WERI-Rb-1 (cell line): ENCODE measurements around the gene GUCY1B1.

Experiments
- DNase-seq: peaks from one replicate; pipeline ENCODE4 v3.0.0-alpha.2; 2020
- H3K27ac ChIP-seq: fragments of 250-450 bp; sonication (Bioruptor Pico); 2 replicates; pipeline ENCODE4 v1.5.1; 2020; ENCODE audit warnings: mild to moderate bottlenecking, moderate library complexity
- H3K27me3 ChIP-seq: fragments of 250-450 bp; sonication (Bioruptor Pico); 2 replicates; pipeline ENCODE4 v1.5.1; 2021; ENCODE audit warnings: mild to moderate bottlenecking, low read depth, moderate library complexity; ENCODE audit not compliant: insufficient read depth, severe bottlenecking
- H3K36me3 ChIP-seq: fragments of 250-450 bp; sonication (Bioruptor Pico); 2 replicates; pipeline ENCODE4 v1.5.1; 2020; ENCODE audit warnings: mild to moderate bottlenecking, moderate library complexity
- H3K4me3 ChIP-seq: 2 replicates; pipeline ENCODE4 v1.5.1; 2011; ENCODE audit warnings: low read depth, mild to moderate bottlenecking, control low read depth, low read length
- H3K9me3 ChIP-seq: fragments of 250-450 bp; sonication (Bioruptor Pico); 2 replicates; pipeline ENCODE4 v1.5.1; 2021; ENCODE audit warnings: mild to moderate bottlenecking, moderate library complexity; ENCODE audit not compliant: severe bottlenecking
- TF ChIP-seq, protein P1 (sequence below): IDR thresholded peaks from 2 replicates; pipeline ENCODE4 v1.5.1; 2011; ENCODE audit warnings: low read depth, mild to moderate bottlenecking, control low read depth, inconsistent platforms, low read length

GUCY1B1 gene

DNA sequence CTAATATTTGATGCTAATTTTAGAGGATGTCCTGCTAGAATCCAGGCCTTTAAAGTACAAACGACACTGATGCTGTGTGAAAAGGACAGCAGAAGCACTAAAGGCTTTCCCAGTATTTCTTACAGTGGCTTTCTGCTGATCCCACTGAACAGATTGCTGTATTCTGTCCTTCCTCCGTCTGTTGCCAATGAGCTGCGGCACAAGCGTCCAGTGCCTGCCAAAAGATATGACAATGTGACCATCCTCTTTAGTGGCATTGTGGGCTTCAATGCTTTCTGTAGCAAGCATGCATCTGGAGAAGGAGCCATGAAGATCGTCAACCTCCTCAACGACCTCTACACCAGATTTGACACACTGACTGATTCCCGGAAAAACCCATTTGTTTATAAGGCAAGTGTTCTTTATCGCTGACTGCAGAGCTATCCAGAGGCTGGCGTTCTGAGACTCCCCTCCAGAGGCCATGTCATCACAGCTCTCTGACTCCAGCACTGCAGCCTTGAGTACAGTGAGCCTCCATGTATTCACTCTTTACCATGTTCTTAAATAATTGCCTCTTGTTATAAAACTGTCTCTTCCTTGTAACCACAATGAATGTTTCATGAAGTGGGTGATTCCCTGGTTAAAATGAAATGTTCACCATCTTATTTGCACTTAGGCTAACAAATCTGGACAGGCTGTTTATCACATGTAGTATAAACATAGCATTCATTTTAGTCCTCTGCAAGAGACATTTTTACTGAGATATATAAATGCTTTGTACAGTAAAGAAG, 43.6 kb downstream of the GUCY1B1 start:
- H3K9me3 ChIP-seq: no peaks in the 10 kb centered on the region
- H3K27ac ChIP-seq: no peak overlapping the region
- H3K36me3 ChIP-seq: no peaks in the 10 kb centered on the region
- no peak overlapping the region for H3K4me3 ChIP-seq
- no peak for DNase-seq
- TF ChIP-seq, protein P1, sequence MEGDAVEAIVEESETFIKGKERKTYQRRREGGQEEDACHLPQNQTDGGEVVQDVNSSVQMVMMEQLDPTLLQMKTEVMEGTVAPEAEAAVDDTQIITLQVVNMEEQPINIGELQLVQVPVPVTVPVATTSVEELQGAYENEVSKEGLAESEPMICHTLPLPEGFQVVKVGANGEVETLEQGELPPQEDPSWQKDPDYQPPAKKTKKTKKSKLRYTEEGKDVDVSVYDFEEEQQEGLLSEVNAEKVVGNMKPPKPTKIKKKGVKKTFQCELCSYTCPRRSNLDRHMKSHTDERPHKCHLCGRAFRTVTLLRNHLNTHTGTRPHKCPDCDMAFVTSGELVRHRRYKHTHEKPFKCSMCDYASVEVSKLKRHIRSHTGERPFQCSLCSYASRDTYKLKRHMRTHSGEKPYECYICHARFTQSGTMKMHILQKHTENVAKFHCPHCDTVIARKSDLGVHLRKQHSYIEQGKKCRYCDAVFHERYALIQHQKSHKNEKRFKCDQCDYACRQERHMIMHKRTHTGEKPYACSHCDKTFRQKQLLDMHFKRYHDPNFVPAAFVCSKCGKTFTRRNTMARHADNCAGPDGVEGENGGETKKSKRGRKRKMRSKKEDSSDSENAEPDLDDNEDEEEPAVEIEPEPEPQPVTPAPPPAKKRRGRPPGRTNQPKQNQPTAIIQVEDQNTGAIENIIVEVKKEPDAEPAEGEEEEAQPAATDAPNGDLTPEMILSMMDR: no peak
- H3K27me3 ChIP-seq: no peaks in the 10 kb centered on the region

- TF ChIP-seq, protein P1: no peak
- Histone ChIP-seq H3K36me3 (no peaks in the 10 kb centered on the region), H3K27me3 (no peaks in the 10 kb centered on the region), H3K27ac (no peak overlapping the region), H3K9me3 (no peaks in the 10 kb centered on the region), H3K4me3 (no peak overlapping the region)
- no peak for DNase-seq
Observed at GRCh38 chr4:155805016-155805415, 46.2 kb downstream of the GUCY1B1 start.

DNA sequence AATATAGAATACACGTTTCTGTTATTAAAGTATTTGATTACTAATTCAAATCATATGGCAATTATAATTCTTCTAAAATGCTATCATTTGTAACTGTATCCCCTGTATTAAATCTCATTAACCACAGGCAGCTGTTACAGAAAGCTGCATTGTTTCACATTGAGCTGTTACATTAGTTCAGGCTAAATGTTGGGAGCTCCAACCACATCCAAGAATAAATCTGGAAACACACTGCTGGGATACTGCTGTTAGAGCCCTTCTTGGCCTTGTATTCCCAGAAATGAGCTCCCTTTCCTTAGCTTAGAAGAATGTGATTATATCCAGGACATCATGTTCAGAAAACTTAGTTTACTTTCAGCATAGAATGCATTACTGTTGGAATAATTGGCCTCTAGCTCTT, 48.2 kb downstream of the GUCY1B1 start:
- Histone ChIP-seq H3K27ac (no peak overlapping the region), H3K9me3 (no peaks in the 10 kb centered on the region), H3K36me3 (no peaks in the 10 kb centered on the region), H3K4me3 (no peak overlapping the region), H3K27me3 (no peaks in the 10 kb centered on the region)
- TF ChIP-seq, protein P1: no peak
- no peak for DNase-seq

- TF ChIP-seq, protein P1: peak; percentile 34; the same call in 1 of the 2 replicates
- no peaks in the 10 kb centered on the region for H3K36me3 ChIP-seq
- no peak overlapping the region for H3K4me3 ChIP-seq
- H3K27me3 ChIP-seq: no peaks in the 10 kb centered on the region
- H3K27ac ChIP-seq: no peak overlapping the region
- no peaks in the 10 kb centered on the region for H3K9me3 ChIP-seq
- no peak for DNase-seq
Observed at GRCh38 chr4:155809835-155810234, 51.0 kb downstream of the GUCY1B1 start.

DNA sequence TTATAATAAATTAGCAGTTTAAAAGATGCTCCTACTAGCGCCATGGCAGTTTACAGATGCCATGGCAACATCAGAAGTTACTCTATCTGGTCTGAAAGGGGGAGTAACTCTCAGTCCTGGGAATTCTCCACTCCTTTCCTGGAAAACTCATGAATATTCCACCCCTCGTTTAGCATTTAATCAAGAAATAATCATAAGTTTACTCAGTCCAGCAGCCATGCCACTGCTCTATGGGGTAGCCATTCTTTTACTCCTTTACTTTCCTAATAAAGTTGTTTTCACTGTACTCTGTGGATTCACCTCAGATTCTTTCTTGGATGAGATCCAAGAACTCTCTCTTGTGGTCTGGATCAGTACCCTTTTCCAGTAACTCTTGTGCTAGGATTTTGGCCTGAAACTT, 52.3 kb downstream of the GUCY1B1 start:
- Histone ChIP-seq H3K27me3 (no peaks in the 10 kb centered on the region), H3K4me3 (no peak overlapping the region), H3K9me3 (no peaks in the 10 kb centered on the region), H3K36me3 (no peaks in the 10 kb centered on the region), H3K27ac (no peak overlapping the region)
- TF ChIP-seq, protein P1: no peak
- no peak for DNase-seq

GRCh38 chr4:155818639-155819038, 59.8 kb downstream of the GUCY1B1 start:
- DNase-seq: no peak
- no peaks in the 10 kb centered on the region for H3K9me3 ChIP-seq
- no peak overlapping the region for H3K27ac ChIP-seq
- no peaks in the 10 kb centered on the region for H3K36me3 ChIP-seq
- H3K27me3 ChIP-seq: no peaks in the 10 kb centered on the region
- TF ChIP-seq, protein P1: no peak
- H3K4me3 ChIP-seq: no peak overlapping the region
